ENCODE measurements around the gene NRG4. TPM values are rescaled to one million over a fixed set of nuclear protein-coding genes. Genes with fewer than 3 reads are reported as not detected.
"Not testable (repeated sequence)": the region's sequence is repeated elsewhere in the genome, so short reads cannot be mapped to it uniquely, and the experiment has no call there.

NRG4 gene
- total RNA-seq, 1 donor from 2014 or later: 8.7 TPM

DNA sequence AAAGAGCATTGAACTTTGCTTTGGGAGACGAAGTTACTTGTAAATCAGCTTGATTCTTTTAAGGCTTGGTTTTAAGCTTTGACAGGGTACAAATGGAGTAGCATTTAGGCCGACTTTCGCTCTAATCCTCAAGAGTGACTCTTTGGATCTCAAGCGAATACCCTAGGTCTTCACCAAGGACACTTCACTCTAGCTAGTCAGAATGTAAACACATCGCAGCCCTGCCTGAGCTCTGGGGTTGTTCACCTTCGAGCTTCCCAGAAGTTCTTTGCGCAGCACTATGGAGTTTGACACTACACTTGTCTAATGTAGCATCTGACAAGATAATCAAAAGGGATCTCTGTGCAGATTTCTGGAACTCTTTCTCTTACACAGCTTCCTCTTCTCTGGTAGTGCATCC lies 22.3 kb downstream of the NRG4 start:
- Mint-ChIP-seq H3K27me3 (ENCODE audit: low read depth) (no peaks in the 10 kb centered on the region), H3K36me3 (peaks cover 20% of the 10 kb centered on the region), H3K9me3 (peaks cover 25% of the 10 kb centered on the region), H3K4me1 (peaks cover 15% of the 10 kb centered on the region), H3K27ac (peak overlapping the region; percentile 84), H3K4me3 (no peak overlapping the region)
- DNase-seq (ENCODE audit: low spot score in 2 of 2, unreplicated experiment in 2 of 2): no peak
- no peak for TF ChIP-seq CTCF (IDR thresholded peaks at IDR 0.05; ENCODE audit: unreplicated experiment)

DNA sequence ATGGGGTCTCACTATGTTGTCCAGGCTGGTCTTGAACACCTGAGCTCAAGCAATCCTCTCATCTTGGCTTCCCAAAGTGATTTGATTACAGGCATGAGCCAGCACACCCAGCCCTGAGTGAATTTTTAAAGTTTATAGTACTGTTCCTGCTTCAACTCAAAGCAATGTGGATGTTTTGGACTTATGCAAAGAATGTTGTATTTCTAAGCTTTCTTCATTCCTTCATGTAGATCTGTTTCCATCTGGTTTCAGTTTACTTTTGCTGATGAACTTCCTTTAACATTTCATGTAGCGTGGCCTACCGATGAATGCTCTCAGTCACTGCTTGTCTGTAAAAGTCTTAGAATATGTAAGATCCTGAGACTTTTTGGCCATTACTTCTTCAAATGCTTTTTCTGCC lies 23.2 kb downstream of the NRG4 start:
- DNase-seq (ENCODE audit: low spot score in 2 of 2, unreplicated experiment in 2 of 2): no peak
- TF ChIP-seq CTCF (IDR thresholded peaks at IDR 0.05; ENCODE audit: unreplicated experiment): no peak
- Mint-ChIP-seq H3K27ac (peak overlapping the region; percentile 84), H3K4me1 (peaks cover 15% of the 10 kb centered on the region), H3K36me3 (peaks cover 12% of the 10 kb centered on the region), H3K27me3 (ENCODE audit: low read depth) (no peaks in the 10 kb centered on the region), H3K9me3 (peaks cover 17% of the 10 kb centered on the region), H3K4me3 (no peak overlapping the region)

DNA sequence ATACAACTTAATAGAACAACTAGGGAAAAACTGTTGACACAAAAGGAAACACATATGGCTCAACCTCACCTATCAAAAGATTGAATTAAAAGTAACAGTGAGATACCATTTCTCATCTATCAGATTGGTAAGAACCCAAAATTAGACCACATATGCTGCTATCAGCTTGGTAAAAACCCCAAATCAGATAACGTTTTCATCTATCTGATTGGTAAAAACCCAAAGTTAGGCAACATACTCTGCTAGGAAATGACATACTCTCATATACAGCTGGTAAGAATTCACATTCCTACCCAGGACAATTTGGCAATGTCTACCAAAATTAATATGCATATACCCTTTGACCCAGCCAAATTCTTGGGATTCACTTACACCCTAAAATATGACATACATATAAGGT lies 26.3 kb downstream of the NRG4 start:
- no peak for DNase-seq (ENCODE audit: low spot score in 2 of 2, unreplicated experiment in 2 of 2)
- no peaks in the 10 kb centered on the region for H3K27me3 Mint-ChIP-seq (ENCODE audit: low read depth)
- no peak overlapping the region for H3K4me3 Mint-ChIP-seq
- no peak overlapping the region for H3K27ac Mint-ChIP-seq
- no peak for TF ChIP-seq CTCF (IDR thresholded peaks at IDR 0.05; ENCODE audit: unreplicated experiment)
- peaks cover 29% of the 10 kb centered on the region for H3K4me1 Mint-ChIP-seq
- no peaks in the 10 kb centered on the region for H3K36me3 Mint-ChIP-seq
- no peaks in the 10 kb centered on the region for H3K9me3 Mint-ChIP-seq

DNA sequence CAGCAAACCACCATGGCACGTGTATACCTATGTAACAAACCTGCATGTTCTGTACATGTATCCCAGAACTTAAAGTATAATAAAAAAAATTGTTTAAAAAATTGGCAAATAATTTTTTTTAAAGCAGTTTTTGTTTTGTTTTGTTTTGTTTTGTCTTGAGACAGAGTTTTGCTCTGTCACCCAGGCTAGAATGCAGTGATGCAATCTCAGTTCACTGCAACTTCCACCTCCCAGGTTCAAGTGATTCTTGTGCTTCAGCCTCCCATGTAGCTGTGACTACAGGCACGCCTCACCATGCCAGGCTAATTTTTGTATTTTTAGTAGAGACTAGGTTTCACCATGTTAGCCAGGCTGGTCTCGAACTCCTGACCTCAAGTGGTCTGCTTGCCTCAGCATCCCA lies 27.5 kb downstream of the NRG4 start:
- not testable (repeated sequence) for H3K9me3 Mint-ChIP-seq; H3K27me3 Mint-ChIP-seq (ENCODE audit: low read depth); H3K36me3 Mint-ChIP-seq

GRCh38 chr15:75982468-75982867 lies 29.8 kb downstream of the NRG4 start:
- no peak for DNase-seq (ENCODE audit: low spot score in 2 of 2, unreplicated experiment in 2 of 2)
- H3K9me3 Mint-ChIP-seq: peaks cover 5% of the 10 kb centered on the region
- H3K36me3 Mint-ChIP-seq: peaks cover 4% of the 10 kb centered on the region
- peaks cover 15% of the 10 kb centered on the region for H3K4me1 Mint-ChIP-seq
- no peak for TF ChIP-seq CTCF (IDR thresholded peaks at IDR 0.05; ENCODE audit: unreplicated experiment)
- H3K27me3 Mint-ChIP-seq (ENCODE audit: low read depth): no peaks in the 10 kb centered on the region
- H3K4me3 Mint-ChIP-seq: no peak overlapping the region
- no peak overlapping the region for H3K27ac Mint-ChIP-seq

More for the DNA sequence above, 27.5 kb downstream of the NRG4 start:
- H3K4me1 Mint-ChIP-seq: peaks cover 24% of the 10 kb centered on the region
- H3K27ac Mint-ChIP-seq; H3K4me3 Mint-ChIP-seq; DNase-seq (ENCODE audit: low spot score in 2 of 2, unreplicated experiment in 2 of 2): not testable (repeated sequence)

DNA sequence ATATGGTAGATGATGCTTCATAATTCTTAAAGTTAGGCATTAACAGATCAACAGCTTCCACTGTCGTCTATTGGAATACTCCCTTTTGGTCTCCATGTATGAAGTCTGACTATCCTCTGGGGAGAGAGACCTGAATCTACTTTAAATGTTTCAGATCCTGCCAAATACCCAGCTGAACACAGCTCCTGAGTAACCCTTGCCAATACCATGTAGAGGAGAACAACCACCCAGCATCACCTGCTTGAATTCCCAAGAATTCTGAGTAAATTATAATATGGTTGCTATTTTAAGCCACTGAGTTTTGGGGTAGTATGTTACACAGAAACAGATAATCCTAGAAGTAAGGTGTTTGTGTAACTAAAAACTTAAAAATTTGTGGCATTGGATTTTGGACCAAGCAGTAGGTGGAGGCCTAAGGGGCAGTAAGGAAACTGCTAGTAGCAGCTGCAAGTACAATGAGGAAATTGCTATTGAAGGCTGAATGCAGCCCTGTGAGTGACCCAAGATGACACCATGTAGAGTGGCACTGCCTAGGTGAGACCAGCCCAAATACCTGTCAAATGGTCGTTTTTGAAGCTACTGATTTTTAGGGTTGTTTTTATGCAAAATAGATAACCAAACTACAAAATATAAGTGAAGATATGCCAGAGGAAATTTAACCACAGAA lies 30.9 kb downstream of the NRG4 start:
- Mint-ChIP-seq H3K4me3 (no peak overlapping the region), H3K27me3 (ENCODE audit: low read depth) (no peaks in the 10 kb centered on the region), H3K9me3 (peaks cover 7% of the 10 kb centered on the region), H3K4me1 (peaks cover 15% of the 10 kb centered on the region), H3K36me3 (peaks cover 6% of the 10 kb centered on the region), H3K27ac (no peak overlapping the region)
- TF ChIP-seq CTCF (IDR thresholded peaks at IDR 0.05; ENCODE audit: unreplicated experiment): no peak
- DNase-seq (ENCODE audit: low spot score in 2 of 2, unreplicated experiment in 2 of 2): no peak

DNA sequence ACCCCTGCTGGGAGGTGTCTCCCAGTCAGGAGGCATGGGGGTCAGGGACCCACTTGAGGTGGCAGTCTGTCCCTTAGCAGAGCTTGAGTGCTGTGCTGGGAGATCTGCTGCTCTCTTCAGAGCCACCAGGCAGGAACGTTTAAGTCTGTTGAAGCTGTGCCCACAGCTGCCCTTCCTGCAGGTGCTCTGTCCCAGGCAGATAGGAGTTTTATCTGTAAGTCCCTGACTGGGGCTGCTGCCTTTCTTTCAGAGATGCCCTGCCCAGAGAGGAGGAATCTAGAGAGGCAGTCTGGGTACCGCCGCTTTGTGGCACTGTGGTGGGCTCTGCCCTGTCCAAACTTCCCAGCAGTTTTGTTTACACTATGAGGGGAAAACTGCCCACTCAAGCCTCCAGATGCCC lies 35.5 kb downstream of the NRG4 start:
- peaks cover 10% of the 10 kb centered on the region for H3K36me3 Mint-ChIP-seq

More for the DNA sequence above, 35.5 kb downstream of the NRG4 start:
- H3K4me3 Mint-ChIP-seq; H3K27ac Mint-ChIP-seq; H3K4me1 Mint-ChIP-seq; DNase-seq (ENCODE audit: low spot score in 2 of 2, unreplicated experiment in 2 of 2); H3K27me3 Mint-ChIP-seq (ENCODE audit: low read depth): not testable (repeated sequence)
- peaks cover 45% of the 10 kb centered on the region for H3K9me3 Mint-ChIP-seq
